ENCODE results near the gene WNT5A. TPM values are rescaled to one million over a fixed set of nuclear protein-coding genes. Genes with fewer than 3 reads are reported as not detected.
A peak's percentile ranks its signal among the peaks of the same experiment; 100 is the strongest.

The WNT5A gene
- total RNA-seq, result 96.0 and 129 TPM in 2 replicates
- 24.3 and 31.6 TPM in 2 replicates for polyA plus RNA-seq

DNA sequence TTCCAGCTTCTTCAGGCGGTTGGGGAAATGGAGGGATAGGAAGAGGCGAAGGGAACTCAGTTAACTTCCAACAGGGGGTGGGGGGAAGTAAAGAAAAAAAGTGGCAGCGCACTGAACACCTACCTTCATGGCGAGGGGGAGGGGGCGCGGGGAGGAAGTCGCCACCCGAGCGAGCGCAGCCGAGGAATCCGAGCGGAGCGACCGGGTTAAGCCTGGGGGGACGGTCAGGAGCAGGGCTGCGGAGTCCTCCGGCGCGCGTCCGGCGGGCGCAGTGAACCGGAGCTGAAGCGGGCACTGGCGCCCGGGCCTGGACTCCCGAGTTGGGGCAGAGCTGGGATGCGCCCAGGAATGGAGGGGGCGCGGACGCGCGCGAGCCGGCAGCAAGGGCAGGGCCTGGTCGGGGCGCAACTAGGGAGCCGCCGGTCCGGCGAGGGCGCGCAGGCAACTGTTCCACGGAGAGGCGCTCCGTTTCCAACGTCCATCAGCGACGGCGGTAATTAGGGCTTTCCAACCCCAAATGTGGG lies at the start of gene WNT5A:
Gene WNT5A (minus strand): TSS at position 450 of the 524 bp plus-strand sequence. CDS start 321 bp downstream, at position 129.
- Histone ChIP-seq H3K27me3 (no peaks in the 10 kb centered on the region), H3K4me1 (ENCODE audit: insufficient read depth) (peaks cover 28% of the 10 kb centered on the region), H4K20me1 (ENCODE audit: insufficient read depth, poor library complexity, severe bottlenecking) (no peaks in the 10 kb centered on the region), H3K9me3 (ENCODE audit: low read depth) (no peaks in the 10 kb centered on the region), H3K4me2 (peak within 1 kb of the TSS; percentile 85), H3K4me3 (peak within 1 kb of the TSS; percentile 69), H3K27ac (peak within 1 kb of the TSS; percentile 98), H2AFZ (peak within 1 kb of the TSS; percentile 40), H3K79me2 (peaks cover 58% of the 10 kb centered on the region), H3K36me3 (replicated peaks; ENCODE audit: insufficient read depth, low read depth) (no peaks in the 10 kb centered on the region), H3K9me2 (replicated peaks; ENCODE audit: insufficient read depth) (no peaks in the 10 kb centered on the region)
- TF ChIP-seq, protein P1, sequence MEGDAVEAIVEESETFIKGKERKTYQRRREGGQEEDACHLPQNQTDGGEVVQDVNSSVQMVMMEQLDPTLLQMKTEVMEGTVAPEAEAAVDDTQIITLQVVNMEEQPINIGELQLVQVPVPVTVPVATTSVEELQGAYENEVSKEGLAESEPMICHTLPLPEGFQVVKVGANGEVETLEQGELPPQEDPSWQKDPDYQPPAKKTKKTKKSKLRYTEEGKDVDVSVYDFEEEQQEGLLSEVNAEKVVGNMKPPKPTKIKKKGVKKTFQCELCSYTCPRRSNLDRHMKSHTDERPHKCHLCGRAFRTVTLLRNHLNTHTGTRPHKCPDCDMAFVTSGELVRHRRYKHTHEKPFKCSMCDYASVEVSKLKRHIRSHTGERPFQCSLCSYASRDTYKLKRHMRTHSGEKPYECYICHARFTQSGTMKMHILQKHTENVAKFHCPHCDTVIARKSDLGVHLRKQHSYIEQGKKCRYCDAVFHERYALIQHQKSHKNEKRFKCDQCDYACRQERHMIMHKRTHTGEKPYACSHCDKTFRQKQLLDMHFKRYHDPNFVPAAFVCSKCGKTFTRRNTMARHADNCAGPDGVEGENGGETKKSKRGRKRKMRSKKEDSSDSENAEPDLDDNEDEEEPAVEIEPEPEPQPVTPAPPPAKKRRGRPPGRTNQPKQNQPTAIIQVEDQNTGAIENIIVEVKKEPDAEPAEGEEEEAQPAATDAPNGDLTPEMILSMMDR (IDR thresholded peaks at IDR 0.05; ENCODE audit: poor library complexity), result no peak
- peak; percentile 8 for TF ChIP-seq EZH2 (IDR thresholded peaks at IDR 0.05; ENCODE audit: borderline replicate concordance)
- WGBS (ENCODE audit: low lambda C conversion rate, missing lambda C conversion rate), result 2% methylated on average over 32 of the region's 52 CpGs
- DNase-seq (ENCODE audit: low spot score), result peak; percentile 63

DNA sequence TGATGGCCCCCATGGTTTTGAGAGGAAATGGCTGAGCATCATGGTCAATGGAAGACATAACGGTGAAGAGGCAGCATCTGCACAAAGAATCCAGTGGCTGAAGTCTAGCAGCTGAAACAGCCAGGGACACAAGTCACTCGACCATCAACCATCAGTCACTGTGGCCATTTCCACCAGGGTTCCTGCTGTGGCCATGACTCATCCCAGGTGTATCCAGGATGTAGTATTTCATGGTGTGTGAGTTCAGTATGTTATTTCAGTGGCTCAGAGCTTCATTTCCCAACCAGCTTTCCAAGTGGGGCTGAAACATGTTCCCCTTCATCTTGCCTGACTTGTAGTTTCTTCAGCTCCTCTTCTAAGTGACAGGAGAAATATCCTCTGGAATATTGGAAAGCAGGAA lies 47.8 kb upstream of the WNT5A start:
- WGBS (ENCODE audit: low lambda C conversion rate, missing lambda C conversion rate), result 90% methylated on average over 2 of the region's 2 CpGs
- Histone ChIP-seq H3K9me3 (ENCODE audit: low read depth) (no peaks in the 10 kb centered on the region), H4K20me1 (ENCODE audit: insufficient read depth, poor library complexity, severe bottlenecking) (no peaks in the 10 kb centered on the region), H3K4me3 (no peak overlapping the region), H3K27me3 (no peaks in the 10 kb centered on the region), H3K27ac (no peak overlapping the region), H3K79me2 (no peaks in the 10 kb centered on the region), H3K4me1 (ENCODE audit: insufficient read depth) (no peaks in the 10 kb centered on the region), H3K4me2 (no peak overlapping the region), H3K9me2 (replicated peaks; ENCODE audit: insufficient read depth) (no peaks in the 10 kb centered on the region), H2AFZ (no peak overlapping the region), H3K36me3 (replicated peaks; ENCODE audit: insufficient read depth, low read depth) (no peaks in the 10 kb centered on the region)
- no peak for DNase-seq (ENCODE audit: low spot score)
- TF ChIP-seq EZH2 (IDR thresholded peaks at IDR 0.05; ENCODE audit: borderline replicate concordance) (no peak), EZH2phosphoT487 (IDR thresholded peaks at IDR 0.05; ENCODE audit: low read depth, severe bottlenecking, unreplicated experiment) (no peak)
- TF ChIP-seq, protein P1 (IDR thresholded peaks at IDR 0.05; ENCODE audit: poor library complexity), result no peak

DNA sequence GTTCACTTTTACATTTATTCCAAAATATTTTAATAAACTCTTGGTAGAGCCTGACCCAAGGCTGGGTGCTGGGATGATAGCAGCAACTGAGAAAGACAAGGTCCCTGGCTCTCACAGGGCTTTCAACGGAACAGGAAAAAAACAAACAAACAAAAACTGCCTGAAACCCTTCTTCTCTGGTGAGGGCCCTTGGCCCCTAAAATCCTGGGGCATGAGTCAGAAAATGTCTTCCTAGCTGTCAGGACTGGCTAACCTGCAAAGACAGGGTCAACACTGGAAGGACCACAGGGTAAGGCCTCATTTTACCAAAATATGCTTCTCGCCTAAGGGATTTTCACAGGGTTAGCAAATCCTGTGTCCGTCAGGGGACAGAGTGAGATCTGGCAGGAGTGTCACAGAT lies 45.7 kb upstream of the WNT5A start:
- H3K4me2 ChIP-seq, result no peak overlapping the region
- no peaks in the 10 kb centered on the region for H3K27me3 ChIP-seq
- no peak overlapping the region for H2AFZ ChIP-seq
- H3K4me3 ChIP-seq, result no peak overlapping the region
- no peaks in the 10 kb centered on the region for H4K20me1 ChIP-seq (ENCODE audit: insufficient read depth, poor library complexity, severe bottlenecking)
- no peak for TF ChIP-seq EZH2 (IDR thresholded peaks at IDR 0.05; ENCODE audit: borderline replicate concordance)
- TF ChIP-seq, protein P1 (IDR thresholded peaks at IDR 0.05; ENCODE audit: poor library complexity), result no peak
- H3K4me1 ChIP-seq (ENCODE audit: insufficient read depth), result no peaks in the 10 kb centered on the region
- H3K36me3 ChIP-seq (replicated peaks; ENCODE audit: insufficient read depth, low read depth), result no peaks in the 10 kb centered on the region
- H3K9me2 ChIP-seq (replicated peaks; ENCODE audit: insufficient read depth), result no peaks in the 10 kb centered on the region
- 90% methylated on average over 3 of the region's 3 CpGs for WGBS (ENCODE audit: low lambda C conversion rate, missing lambda C conversion rate)
- H3K27ac ChIP-seq, result no peak overlapping the region
- H3K9me3 ChIP-seq (ENCODE audit: low read depth), result no peaks in the 10 kb centered on the region
- DNase-seq (ENCODE audit: low spot score), result no peak
- H3K79me2 ChIP-seq, result no peaks in the 10 kb centered on the region

DNA sequence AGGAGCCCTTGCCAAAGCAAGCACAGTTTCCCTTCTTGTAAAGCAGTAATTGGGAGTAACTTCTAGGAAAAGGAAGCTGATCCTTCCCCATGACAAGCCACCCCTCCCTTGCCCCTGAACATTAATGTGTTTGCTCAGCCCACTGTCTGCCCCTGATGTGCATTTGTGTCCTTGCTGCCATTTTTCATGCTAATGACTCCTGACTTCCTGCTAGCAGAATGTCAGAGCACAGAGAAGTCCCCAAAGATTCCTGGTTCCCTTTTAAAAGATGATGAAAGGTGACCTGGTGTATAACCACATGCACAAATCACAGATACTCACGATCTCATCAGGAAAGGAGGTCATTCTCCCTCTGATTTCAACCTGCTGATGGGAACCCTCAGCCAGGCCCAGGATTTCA lies 44.2 kb upstream of the WNT5A start:
- 75% methylated on average over 1 of the region's 1 CpG for WGBS (ENCODE audit: low lambda C conversion rate, missing lambda C conversion rate)
- Histone ChIP-seq H3K4me3 (no peak overlapping the region), H2AFZ (no peak overlapping the region), H3K27me3 (no peaks in the 10 kb centered on the region), H3K36me3 (replicated peaks; ENCODE audit: insufficient read depth, low read depth) (no peaks in the 10 kb centered on the region), H3K9me2 (replicated peaks; ENCODE audit: insufficient read depth) (no peaks in the 10 kb centered on the region), H4K20me1 (ENCODE audit: insufficient read depth, poor library complexity, severe bottlenecking) (no peaks in the 10 kb centered on the region), H3K79me2 (no peaks in the 10 kb centered on the region), H3K4me1 (ENCODE audit: insufficient read depth) (peaks cover 7% of the 10 kb centered on the region), H3K9me3 (ENCODE audit: low read depth) (no peaks in the 10 kb centered on the region), H3K27ac (no peak overlapping the region), H3K4me2 (no peak overlapping the region)
- TF ChIP-seq EZH2 (IDR thresholded peaks at IDR 0.05; ENCODE audit: borderline replicate concordance) (no peak), EZH2phosphoT487 (IDR thresholded peaks at IDR 0.05; ENCODE audit: low read depth, severe bottlenecking, unreplicated experiment) (no peak)
- TF ChIP-seq, protein P1 (IDR thresholded peaks at IDR 0.05; ENCODE audit: poor library complexity), result no peak
- no peak for DNase-seq (ENCODE audit: low spot score)

Measured in hepatocyte (in vitro differentiated cells).